DND-41 (cell line): Measurements from ENCODE around the gene TINAGL1.
A peak's percentile ranks its signal among the peaks of the same experiment; 100 is the strongest.

Experiments used
- ATAC-seq: fragments of 200-7000 bp; cut with Tn5 transposase; 3 replicates; pipeline ENCODE4 v1.9.1; 2021; ENCODE audit warnings: low read depth; ENCODE audit not compliant: insufficient read depth
- DNase-seq: peaks from one replicate; pipeline ENCODE4 v3.0.0-alpha.2; 2020
- H2AFZ ChIP-seq: 2 replicates; pipeline ENCODE4 v1.6.0; 2012; ENCODE audit warnings: low read depth, low read length
- H3K27ac ChIP-seq: 2 replicates; pipeline ENCODE4 v1.5.1; 2012; ENCODE audit warnings: low read length, inconsistent platforms
- H3K27me3 ChIP-seq: fragments of 200-600 bp; sonication (generic); 2 replicates; pipeline ENCODE4 v1.6.0; 2012; ENCODE audit warnings: low read length, mild to moderate bottlenecking, inconsistent platforms; ENCODE audit not compliant: insufficient read depth, poor library complexity
- H3K36me3 ChIP-seq: 2 replicates; pipeline ENCODE4 v1.5.1; 2012; ENCODE audit warnings: low read length, inconsistent platforms; ENCODE audit not compliant: insufficient read depth
- H3K4me1 ChIP-seq: 2 replicates; pipeline ENCODE4 v1.5.1; 2012; ENCODE audit warnings: mild to moderate bottlenecking, low read length; ENCODE audit not compliant: insufficient read depth
- H3K4me2 ChIP-seq: 2 replicates; pipeline ENCODE4 v1.6.0; 2012; ENCODE audit warnings: mild to moderate bottlenecking, moderate library complexity, low read length, inconsistent platforms; ENCODE audit not compliant: insufficient read depth
- H3K4me3 ChIP-seq, 2 experiments: fragments of 200-600 bp in 1 of 2; shearing (Covaris generic) in 1 of 2; 2 replicates each; pipeline ENCODE4 v1.5.1; 2012 to 2016; ENCODE audit warnings: inconsistent platforms in 2 of 2, low read length in 2 of 2, mild to moderate bottlenecking in 2 of 2, low read depth in 1 of 2, moderate library complexity in 1 of 2
- H3K79me2 ChIP-seq: 2 replicates; pipeline ENCODE4 v1.6.0; 2012; ENCODE audit warnings: low read length, inconsistent platforms; ENCODE audit not compliant: insufficient read depth
- H3K9ac ChIP-seq: 2 replicates; pipeline ENCODE4 v1.6.0; 2012; ENCODE audit warnings: low read depth, mild to moderate bottlenecking, inconsistent platforms, low read length, moderate library complexity
- H3K9me3 ChIP-seq: 2 replicates; pipeline ENCODE4 v1.5.1; 2012; ENCODE audit warnings: low read length, moderate library complexity, mild to moderate bottlenecking, inconsistent platforms; ENCODE audit not compliant: insufficient read depth, severe bottlenecking
- H4K20me1 ChIP-seq: 2 replicates; pipeline ENCODE4 v1.6.0; 2012; ENCODE audit warnings: low read length; ENCODE audit not compliant: insufficient read depth
- EZH2 ChIP-seq: IDR thresholded peaks from 3 replicates; pipeline ENCODE4 v1.6.1; 2012; ENCODE audit warnings: borderline replicate concordance, low read depth, mild to moderate bottlenecking, moderate library complexity, low read length, inconsistent platforms; ENCODE audit not compliant: severe bottlenecking
- TF ChIP-seq, protein P1 (sequence below): IDR thresholded peaks from 2 replicates; pipeline ENCODE4 v1.5.1; 2012; ENCODE audit warnings: borderline replicate concordance, low read length, moderate library complexity, mild to moderate bottlenecking; ENCODE audit not compliant: poor library complexity, severe bottlenecking; ENCODE audit errors: extremely low read depth

The TINAGL1 gene

DNA sequence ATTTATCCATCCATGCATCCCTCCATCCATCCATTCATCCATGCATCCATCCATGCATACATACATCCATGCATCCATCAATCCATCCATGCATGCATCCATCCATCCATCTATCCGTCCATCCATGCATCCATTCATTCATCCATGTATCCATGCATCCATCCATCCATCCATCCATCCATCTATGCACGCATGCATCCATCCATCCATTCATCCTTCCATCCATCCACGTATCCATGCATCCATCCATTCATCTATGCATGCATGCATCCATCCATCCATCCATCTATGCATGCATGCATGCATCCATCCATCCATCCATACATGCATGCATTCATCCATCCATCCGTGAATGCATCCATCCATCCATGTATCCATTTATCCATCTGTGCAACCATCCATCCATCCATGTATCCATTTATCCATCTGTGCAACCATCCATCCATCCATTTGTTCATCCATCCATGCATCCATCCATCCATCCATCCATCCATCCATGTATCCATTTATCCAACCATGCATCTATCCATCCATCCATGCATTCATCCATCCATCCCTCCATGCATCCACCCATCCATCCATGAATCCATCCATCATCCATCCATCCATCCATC lies 30.3 kb upstream of the TINAGL1 start:
- H3K4me1 ChIP-seq: peaks cover 14% of the 10 kb centered on the region
- peaks cover 19% of the 10 kb centered on the region for H3K9me3 ChIP-seq
- TF ChIP-seq EZH2: no peak
- TF ChIP-seq, protein P1, sequence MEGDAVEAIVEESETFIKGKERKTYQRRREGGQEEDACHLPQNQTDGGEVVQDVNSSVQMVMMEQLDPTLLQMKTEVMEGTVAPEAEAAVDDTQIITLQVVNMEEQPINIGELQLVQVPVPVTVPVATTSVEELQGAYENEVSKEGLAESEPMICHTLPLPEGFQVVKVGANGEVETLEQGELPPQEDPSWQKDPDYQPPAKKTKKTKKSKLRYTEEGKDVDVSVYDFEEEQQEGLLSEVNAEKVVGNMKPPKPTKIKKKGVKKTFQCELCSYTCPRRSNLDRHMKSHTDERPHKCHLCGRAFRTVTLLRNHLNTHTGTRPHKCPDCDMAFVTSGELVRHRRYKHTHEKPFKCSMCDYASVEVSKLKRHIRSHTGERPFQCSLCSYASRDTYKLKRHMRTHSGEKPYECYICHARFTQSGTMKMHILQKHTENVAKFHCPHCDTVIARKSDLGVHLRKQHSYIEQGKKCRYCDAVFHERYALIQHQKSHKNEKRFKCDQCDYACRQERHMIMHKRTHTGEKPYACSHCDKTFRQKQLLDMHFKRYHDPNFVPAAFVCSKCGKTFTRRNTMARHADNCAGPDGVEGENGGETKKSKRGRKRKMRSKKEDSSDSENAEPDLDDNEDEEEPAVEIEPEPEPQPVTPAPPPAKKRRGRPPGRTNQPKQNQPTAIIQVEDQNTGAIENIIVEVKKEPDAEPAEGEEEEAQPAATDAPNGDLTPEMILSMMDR: no peak

DNA sequence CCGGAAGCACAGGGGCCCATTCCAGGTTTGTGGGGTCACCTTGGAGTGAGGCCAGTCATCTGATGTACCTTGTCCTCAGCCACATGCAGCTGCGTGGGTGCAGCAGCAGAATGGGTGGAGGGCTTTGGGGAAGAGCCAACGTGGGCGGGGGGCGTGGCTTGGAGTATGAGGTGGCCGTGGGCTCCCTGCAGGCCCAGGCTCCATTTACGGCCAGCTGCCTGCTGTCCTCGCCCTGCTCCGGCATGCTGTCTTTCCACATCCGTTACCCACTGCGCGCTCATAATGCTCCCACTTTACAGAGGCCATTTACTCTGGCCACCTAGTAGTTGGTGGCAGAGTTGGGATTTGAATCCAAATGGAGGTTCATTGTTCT lies 27.8 kb upstream of the TINAGL1 start:
- peak overlapping the region; percentile 75 for H3K27ac ChIP-seq
- no peak overlapping the region; a peak in 1 of 4 replicates for H3K4me3 ChIP-seq
- H4K20me1 ChIP-seq: no peaks in the 10 kb centered on the region
- H3K4me2 ChIP-seq: peak overlapping the region; percentile 37; the same call in 1 of the 2 replicates
- H3K36me3 ChIP-seq: 0 out of 2 replicates have a peak, but pooled peaks cover 7% of the 10 kb centered on the region
- no peaks in the 10 kb centered on the region for H3K79me2 ChIP-seq
- no peaks in the 10 kb centered on the region for H3K27me3 ChIP-seq
- H2AFZ ChIP-seq: peak overlapping the region; percentile 67
- TF ChIP-seq, protein P1: no peak
- TF ChIP-seq EZH2: no peak
- peak; percentile 47; the same call in 2 of the 3 replicates for ATAC-seq
- peaks cover 14% of the 10 kb centered on the region for H3K4me1 ChIP-seq
- no peak for DNase-seq
- no peaks in the 10 kb centered on the region for H3K9me3 ChIP-seq
- peak overlapping the region; percentile 28; the same call in 1 of the 2 replicates for H3K9ac ChIP-seq

More for the DNA sequence above, 30.3 kb upstream of the TINAGL1 start:
- Histone ChIP-seq H2AFZ (no peak overlapping the region), H3K4me3 (no peak overlapping the region), H3K36me3 (peaks cover 27% of the 10 kb centered on the region), H3K79me2 (no peaks in the 10 kb centered on the region), H4K20me1 (no peaks in the 10 kb centered on the region), H3K27ac (no peak overlapping the region), H3K4me2 (no peak overlapping the region), H3K27me3 (no peaks in the 10 kb centered on the region), H3K9ac (no peak overlapping the region)
- DNase-seq (no peak), ATAC-seq (no peak)

DNA sequence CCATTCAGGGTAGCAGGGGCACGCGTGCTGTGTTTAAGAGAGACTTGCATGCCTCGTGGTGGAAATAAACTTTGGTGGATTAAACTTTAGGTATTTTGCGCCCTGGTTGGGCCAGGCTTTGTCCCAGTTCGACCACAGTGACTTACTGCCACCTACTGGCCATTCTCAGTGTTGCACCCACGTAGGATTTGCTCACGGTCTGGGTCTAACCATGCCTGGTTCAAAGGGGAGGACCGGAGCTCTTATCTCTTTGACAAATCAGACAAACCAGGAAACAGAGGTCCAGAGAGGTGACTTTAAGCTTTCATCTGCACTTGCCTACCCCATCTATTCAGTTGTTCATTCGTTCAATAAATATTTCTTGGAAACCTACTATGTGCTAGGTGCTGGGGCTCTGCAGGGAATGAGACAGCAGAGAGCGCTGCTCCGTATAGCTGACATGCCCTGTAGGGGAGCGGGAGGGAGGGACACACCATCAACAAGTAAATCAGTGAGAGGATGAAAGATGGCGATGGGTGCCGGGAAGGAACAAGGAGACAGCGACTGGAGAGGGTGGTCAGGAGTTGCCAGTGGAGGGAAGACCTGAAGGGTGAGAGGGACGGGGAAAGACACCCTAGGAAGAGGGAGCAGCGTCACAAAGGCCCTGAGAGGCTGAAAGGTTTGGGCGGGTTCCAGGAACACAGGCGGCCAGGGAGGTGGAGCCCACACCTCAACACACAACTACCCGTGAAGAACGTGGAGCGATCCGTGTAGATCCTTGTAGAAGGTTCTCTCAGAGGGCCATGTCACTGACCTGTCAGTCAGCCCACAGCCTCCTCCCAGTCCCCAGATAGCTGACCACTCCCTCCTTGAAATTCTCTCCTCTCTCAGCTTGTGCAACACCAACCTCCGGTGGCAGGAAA lies 27.2 kb upstream of the TINAGL1 start:
- ATAC-seq: peak; percentile 99
- H3K36me3 ChIP-seq: 0 out of 2 replicates have a peak, but pooled peaks cover 6% of the 10 kb centered on the region
- peaks cover 14% of the 10 kb centered on the region for H3K4me1 ChIP-seq
- no peaks in the 10 kb centered on the region for H4K20me1 ChIP-seq
- H3K27ac ChIP-seq: peak overlapping the region; percentile 75
- H2AFZ ChIP-seq: peak overlapping the region; percentile 67
- peak overlapping the region; percentile 37; the same call in 1 of the 2 replicates for H3K4me2 ChIP-seq
- no peaks in the 10 kb centered on the region for H3K27me3 ChIP-seq
- no peaks in the 10 kb centered on the region for H3K9me3 ChIP-seq
- TF ChIP-seq EZH2: no peak
- TF ChIP-seq, protein P1: peak; percentile 98
- H3K79me2 ChIP-seq: no peaks in the 10 kb centered on the region
- DNase-seq: peak; percentile 90
- no peak overlapping the region; a peak in 1 of 4 replicates for H3K4me3 ChIP-seq
- peak overlapping the region; percentile 28; the same call in 1 of the 2 replicates for H3K9ac ChIP-seq
